Mesenteric fat pad (tissue), 1 donor: Measurements from ENCODE around the gene DOLPP1. TPM values are rescaled to one million over a fixed set of nuclear protein-coding genes. Genes with fewer than 3 reads are reported as not detected.

Experiments
- DNase-seq: peaks from one replicate; pipeline ENCODE4 v3.0.0-alpha.2; 2020; ENCODE audit warnings: low spot score
- total RNA-seq: library from RNA; stranded (reverse); fragmentation: NEBNext Ultra II Directional; extraction: Animal tissue kit (Norgen Biotek cat#: 25700); gene quantifications from one replicate; pipeline ENCODE4 v1.2.1, GENCODE V29; 2021
- donor health status: DM: yes; HTN: yes; CAD: no.

Gene DOLPP1
- total RNA-seq, 1 donor from 2014 or later: 10.4 TPM

- no peak for DNase-seq
These were observed 12.9 kb downstream of the DOLPP1 start for GRCh38 chr9:129093602-129094386.

GRCh38 chr9:129094387-129095169 is 13.7 kb downstream of the DOLPP1 start:
- DNase-seq: no peak

GRCh38 chr9:129095170-129095667 is 14.3 kb downstream of the DOLPP1 start:
- no peak for DNase-seq

DNA sequence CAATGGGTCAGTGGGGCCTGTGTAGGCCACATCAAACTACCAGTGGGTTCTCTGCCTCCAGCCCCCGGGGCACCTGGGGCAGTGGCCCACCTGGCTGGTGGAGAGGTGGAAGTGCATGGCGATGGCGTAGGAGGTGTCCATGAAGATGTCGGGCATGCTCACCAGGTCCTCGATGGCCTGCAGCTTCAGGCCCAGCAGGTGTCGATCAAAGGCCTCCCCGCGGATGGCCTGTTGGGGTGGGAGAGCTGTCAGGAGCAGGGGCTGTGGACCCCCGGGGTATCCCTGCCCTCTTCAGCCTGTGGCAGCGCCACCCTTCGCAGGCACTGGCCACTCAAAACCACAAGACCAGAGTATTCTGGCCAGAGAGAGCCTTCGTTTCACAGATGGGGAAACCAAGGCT is 15.0 kb downstream of the DOLPP1 start:
- DNase-seq: no peak

DNA sequence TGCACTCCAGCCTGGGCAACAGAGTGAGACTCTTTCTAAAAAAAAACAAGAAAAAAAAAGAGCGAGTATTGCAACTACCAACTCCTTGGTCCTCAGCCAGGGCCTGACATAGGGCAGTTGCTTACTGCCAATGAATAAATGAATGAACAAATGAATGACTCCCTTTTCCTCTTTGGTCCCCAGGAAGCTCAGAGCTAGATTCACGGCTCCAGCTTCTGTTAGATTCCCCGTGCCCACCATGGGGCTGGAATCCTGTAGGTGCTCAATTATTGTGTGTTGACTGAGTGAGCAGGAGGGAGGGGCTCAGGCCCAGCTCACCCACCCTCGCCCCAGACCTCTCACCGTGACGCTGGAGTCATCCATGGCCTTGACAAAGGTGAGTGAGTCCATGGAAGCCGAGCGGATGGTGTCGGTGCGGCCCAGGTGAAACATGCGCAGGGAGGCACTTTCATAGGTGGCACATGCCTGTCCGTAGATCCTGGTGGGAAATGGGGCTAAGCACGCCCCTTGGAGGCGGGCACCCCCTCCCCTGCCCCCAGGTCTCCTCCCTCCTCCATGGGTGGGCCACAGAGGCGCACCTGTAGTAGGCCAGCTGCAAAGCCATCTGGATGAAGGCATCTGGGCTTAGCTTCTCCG is 16.9 kb downstream of the DOLPP1 start:
- DNase-seq: no peak

- no peak for DNase-seq
These were observed 17.4 kb downstream of the DOLPP1 start for GRCh38 chr9:129098328-129098727.

DNA sequence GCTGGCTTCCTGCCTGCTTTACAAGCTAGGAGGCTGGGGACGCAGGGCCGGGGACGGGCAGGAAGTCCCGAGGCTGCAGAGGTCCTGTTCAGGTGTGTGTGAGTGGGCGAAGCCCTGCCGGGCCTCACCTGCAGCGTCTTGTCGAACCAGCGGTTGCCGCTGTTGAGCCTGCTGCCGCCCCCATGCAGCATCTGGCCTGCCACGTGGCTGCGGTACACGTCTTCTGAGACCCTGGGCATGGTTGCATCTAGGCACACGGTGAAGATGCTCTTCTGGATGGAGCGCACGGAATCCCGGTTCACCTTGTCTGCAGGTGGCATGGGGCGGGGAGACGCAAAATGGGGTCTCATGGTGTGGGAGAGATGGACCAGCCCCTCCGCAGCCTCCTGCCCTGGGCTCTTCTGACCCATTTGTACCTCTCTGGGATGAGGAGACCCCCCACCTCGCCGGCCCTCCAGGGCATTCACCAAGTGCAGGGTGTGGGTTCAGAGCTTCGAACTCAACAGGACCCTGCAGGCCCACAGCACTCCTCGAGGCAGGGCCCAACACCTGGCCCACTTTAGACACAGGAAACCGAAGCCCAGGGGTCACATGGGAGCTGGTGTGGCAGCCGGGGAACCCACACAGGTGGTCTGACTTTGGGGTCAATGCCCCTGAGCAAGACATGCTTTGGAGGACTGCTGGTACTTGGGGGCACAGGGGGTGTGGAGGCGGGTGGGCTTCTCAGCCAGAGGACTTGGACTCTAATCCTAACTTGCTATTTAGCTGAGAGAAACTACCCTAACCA is 19.7 kb downstream of the DOLPP1 start:
- no peak for DNase-seq

DNA sequence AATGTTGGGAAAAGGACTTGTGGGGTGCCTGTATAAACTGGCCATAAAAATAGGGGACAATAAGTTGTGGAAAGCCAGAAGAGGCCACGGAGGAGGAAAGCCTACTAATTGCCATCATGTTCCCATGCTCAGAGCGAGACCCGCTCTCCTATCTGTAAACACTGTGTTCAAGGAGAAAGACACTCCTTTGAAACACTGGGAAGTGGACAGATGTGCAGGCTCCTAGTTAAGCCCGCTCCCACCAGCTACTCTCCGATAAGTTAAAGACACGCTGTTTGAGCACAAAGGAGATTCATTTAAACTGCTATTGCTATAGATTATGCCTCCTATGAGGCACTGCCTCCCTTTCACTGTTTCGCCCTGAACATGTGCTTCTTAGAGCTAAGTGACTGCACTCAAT is 20.4 kb downstream of the DOLPP1 start:
- DNase-seq: no peak

- no peak for DNase-seq
These were observed 21.2 kb downstream of the DOLPP1 start for GRCh38 chr9:129102095-129102525.

- DNase-seq: no peak
These were observed 22.1 kb downstream of the DOLPP1 start for GRCh38 chr9:129102791-129103594.

DNA sequence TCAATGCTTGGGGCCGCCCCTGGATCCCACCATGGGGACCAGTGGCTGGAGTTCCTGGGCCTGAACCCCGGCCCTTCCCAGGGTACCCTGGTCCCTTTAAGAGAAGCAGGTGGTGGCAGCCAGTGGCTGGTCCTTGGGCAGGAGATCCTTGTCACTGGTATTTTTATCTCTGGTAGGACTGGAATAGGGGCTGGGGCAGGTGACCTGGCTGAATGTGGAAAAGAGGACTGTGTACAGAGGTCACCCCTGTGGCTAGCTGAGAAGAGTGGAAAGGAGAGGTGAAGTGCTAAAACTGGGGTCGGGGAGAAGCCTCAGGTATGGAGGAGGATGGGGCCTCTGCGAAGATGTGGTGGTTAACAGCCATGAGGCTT is 22.7 kb downstream of the DOLPP1 start:
- no peak for DNase-seq

- no peak for DNase-seq
These were observed 23.1 kb downstream of the DOLPP1 start for GRCh38 chr9:129104051-129104450.

GRCh38 chr9:129105857-129106694 is 25.2 kb downstream of the DOLPP1 start:
- no peak for DNase-seq

DNA sequence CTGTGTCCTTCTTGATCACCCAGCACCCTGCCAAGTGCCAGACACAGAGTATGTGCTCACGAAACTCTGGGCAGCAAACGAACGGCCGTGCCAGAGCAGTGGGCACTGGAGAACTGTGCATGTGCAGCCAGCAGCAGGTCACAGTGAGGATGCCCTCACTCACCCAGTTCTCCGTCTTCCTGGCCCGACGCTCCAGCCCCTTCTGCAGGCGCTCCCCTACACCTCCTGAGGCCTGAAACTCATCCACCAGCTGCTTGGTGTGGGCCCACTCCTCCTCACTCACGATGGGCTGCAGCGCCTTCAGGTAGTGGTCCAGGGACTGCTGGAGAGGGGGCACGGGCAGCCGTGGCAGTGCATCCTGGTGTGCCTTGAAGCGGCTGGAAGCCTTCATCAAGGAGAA is 26.7 kb downstream of the DOLPP1 start:
- DNase-seq: no peak

DNA sequence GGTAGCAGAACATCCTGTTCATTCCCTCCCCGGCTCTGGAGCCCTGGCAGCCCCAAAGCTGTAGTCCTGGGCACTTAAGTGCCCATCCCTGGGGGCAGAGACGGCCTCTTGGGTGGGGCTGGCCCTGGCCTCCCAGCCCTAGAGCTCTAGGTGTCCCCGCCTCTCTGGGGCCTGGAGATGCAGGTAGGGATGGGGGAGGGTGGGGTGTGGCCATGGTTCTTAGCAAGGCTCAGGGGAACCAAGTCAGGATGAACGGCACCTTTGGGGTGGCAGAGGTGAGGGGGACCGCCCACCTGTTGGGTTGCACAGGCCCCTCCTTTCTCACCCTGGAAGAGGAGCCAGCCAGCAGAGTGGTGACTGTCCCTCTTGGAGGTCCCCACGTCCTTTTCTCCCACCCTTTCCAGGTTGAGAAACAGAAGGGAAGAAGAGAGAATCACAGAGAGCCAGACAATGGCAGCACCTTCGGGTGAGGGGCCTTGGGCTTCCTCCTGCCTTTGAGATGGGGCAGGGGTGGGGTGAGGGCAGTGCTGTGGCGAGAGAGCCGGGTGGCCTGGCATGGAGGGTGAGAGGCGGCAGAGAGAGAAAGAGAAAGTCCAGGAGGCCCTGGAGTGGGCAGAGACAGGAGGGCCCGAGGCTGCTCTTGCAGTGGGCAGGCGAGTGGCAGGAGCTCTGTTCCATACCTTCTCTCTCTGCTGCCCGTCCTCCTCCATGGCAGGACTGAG is 27.3 kb downstream of the DOLPP1 start:
- DNase-seq: no peak

DNA sequence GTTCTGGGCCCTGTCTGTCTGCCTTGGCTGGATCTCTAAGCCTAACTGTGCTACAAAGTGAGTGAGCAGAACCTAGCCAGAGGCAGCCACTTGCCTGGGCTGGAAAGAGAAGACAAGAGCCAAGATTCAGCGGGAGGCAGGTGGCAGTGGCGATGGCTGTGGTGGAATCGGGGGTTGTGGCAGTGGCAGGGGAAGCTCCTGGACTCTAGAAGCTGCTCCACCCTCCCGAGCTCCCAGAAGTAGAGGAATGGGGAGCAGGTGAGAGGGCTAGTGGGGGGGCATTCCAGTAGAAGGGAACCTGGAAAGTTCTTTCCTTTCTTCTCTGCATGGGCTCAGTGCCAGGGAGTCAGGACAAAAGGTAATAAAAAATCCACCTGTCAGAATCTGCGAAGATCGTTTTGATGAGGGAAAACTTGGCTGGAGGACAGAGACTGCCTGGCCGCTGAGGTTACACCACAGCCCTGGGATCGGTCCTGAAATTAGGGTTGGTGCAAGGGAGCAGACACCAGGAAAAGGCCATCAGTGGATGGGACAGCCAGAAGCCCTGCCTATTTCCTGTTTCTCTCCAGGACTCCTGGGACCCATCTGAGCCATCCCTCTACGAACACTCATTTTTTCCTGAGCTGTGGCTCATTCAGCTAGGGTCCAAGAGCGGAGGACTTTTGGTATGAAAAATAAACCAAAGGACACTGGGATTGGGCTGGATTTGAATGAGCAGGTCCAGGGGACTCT is 28.1 kb downstream of the DOLPP1 start:
- DNase-seq: no peak

- no peak for DNase-seq
These were observed 28.6 kb downstream of the DOLPP1 start for GRCh38 chr9:129109537-129109903.
